ENCODE results near the gene RAB8A.
"Not testable (repeated sequence)": the region's sequence is repeated elsewhere in the genome, so short reads cannot be mapped to it uniquely, and the experiment has no call there.

Gene RAB8A

GRCh38 chr19:16112778-16113177 lies 1.1 kb downstream of the RAB8A start:
- DNase-seq (ENCODE audit: low spot score), result peak; percentile 12

DNA sequence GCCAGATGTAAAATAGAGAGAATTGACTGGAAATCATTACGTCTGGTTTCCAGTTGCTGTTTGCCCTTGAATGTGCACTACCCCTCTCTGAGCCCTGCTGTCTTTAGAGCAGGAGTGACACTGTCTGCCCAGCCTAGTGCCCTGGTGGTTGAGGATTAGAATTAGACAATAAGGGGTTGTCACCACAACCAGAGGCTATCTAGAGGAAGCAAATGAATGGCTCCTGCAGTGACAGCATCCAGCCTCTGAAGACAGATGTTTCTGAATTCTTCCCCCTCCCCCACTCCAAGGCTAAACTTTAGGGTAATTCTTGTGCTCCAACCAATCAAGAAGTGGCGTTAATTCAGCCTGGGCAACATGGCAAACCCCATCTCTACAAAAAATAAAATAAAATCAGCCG lies 2.0 kb downstream of the RAB8A start:
- no peak for DNase-seq (ENCODE audit: low spot score)

- DNase-seq (ENCODE audit: low spot score), result no peak
Observed at GRCh38 chr19:16115301-16116039, 3.8 kb downstream of the RAB8A start.

GRCh38 chr19:16116067-16116466 lies 4.4 kb downstream of the RAB8A start:
- DNase-seq (ENCODE audit: low spot score), result no peak

GRCh38 chr19:16117594-16118033 lies 5.9 kb downstream of the RAB8A start:
- DNase-seq (ENCODE audit: low spot score), result no peak

DNA sequence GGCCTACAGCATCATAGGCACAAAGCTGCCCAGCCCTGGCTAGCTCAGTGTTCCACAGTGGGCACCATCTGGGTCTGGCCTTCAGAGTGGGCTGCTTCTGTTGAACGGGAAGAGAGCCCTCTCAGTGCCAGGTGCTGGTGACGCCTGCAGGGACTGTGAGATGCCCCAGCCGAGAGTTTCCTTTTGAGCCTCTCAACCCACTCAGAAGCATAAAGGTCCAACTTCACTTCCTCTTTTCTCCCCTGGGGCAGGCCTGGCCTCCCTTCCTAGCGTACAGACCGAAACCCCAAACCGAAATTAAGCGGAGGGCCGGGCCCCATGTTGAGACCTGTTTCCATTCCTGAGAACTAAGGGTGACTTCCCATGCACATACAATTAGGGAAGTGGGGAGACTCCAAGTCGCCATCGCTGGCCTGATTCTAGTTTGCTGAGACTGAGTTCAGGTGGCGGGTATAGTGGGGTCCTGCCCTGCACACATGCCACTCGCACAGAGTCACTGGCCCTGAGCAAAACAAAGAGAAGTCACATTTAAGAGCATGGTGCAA lies 6.9 kb downstream of the RAB8A start:
- no peak for DNase-seq (ENCODE audit: low spot score)

DNA sequence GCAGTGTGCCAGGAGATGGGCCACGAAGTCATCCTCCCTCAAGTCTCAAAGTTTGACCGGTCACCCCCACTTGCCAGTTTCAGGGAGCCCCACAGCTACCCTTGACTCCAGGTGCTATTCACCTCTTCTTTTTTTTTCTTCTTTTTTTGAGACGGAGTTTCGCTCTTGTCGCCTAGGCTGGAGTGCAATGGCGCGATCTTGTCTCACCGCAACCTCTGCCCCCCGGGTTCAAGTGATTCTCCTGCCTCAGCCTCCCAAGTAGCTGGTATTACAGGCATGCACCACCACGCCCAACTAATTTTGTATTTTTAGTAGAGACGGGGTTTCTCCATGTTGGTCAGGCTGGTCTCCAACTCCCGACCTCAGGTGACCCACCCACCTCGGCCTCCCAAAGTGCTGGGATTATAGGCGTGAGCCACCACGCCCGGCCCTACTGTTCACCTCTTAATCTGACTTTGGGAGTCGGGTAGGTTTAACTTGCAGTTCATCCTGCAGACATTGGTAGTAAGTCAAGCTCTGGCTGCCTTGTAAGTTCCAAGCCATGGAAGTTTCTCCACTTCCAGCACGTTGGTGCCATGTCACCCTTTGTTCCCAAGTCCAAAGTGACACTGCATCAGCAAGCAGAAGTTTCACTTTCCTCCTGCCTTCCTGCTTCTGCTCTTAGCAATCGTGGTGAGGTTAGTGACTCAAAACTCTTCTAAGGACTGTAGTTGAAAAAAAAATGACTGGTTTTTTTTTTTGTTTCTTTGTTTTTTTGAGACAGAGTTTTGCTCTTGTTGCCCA lies 7.6 kb downstream of the RAB8A start:
- not testable (repeated sequence) for DNase-seq (ENCODE audit: low spot score)

- DNase-seq (ENCODE audit: low spot score), result no peak
Observed at GRCh38 chr19:16121141-16121540, 9.5 kb downstream of the RAB8A start.

GRCh38 chr19:16121967-16122366 lies 10.3 kb downstream of the RAB8A start:
- no peak for DNase-seq (ENCODE audit: low spot score)

DNA sequence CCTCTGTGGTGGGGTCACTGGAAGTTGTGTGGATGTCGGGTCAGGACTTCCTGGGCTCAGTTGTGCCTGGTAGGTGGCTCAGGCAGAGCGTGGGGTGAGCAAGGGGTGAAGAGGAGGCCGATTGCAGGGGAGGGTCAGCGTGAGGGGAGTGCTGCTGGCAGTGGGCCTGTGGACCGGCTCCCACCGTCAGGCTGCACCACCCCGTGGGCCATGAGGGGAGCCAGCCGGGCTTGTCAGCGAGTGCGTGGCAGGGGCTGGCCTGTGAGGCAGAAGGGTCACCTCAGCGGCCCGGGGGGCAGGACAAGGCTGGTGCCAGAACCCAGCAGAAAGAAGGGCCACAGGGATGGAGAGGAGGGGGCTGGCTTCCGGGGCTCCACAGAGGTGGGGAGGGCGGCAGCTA lies 13.3 kb downstream of the RAB8A start:
- no peak for DNase-seq (ENCODE audit: low spot score)

DNA sequence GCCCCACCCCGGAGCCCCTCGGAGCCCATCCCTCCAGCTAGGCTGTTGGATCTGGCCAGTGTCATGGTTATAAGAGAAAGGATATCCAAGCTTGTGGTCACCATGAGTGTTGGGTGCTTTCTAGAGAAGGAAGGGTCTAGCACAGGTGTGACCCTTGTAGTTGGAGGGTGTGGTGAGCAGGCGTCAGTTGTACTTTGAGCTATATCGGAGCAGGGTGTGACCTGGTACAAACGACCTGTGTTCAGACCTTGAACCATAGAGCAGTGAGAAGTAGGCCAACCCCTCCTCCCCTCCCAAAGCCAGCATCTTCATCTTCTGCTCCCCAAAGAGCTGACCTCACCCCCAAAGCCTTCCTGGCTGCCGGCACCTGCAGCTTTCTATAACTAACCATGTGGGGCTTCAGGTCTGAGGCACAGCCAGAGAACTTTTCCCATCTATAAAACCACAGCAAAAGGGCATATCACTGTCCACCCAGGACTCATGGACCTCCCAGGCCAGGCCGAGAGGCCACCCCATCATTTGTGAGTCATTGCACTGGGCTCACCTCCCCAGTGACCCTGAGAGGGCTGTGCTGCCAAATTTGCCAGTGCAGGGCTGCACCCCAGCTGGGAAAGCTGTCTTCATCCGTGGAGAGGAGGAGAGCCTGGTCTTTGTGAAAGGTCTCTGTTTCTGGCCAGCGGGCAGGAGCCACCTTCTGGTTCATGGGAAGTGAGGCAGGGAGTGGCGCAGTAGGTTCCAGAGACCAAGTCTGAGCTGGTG lies 14.2 kb downstream of the RAB8A start:
- no peak for DNase-seq (ENCODE audit: low spot score)

- DNase-seq (ENCODE audit: low spot score), result no peak
Observed at GRCh38 chr19:16127080-16127479, 15.4 kb downstream of the RAB8A start.

- DNase-seq (ENCODE audit: low spot score), result no peak
Observed at GRCh38 chr19:16127776-16128371, 16.2 kb downstream of the RAB8A start.

GRCh38 chr19:16131648-16132047 lies 20.0 kb downstream of the RAB8A start:
- DNase-seq (ENCODE audit: low spot score), result no peak

GRCh38 chr19:16133818-16134217 lies 22.1 kb downstream of the RAB8A start:
- DNase-seq (ENCODE audit: low spot score), result no peak

- no peak for DNase-seq (ENCODE audit: low spot score)
Observed at GRCh38 chr19:16134510-16134909, 22.8 kb downstream of the RAB8A start.

- DNase-seq (ENCODE audit: low spot score), result no peak
Observed at GRCh38 chr19:16135430-16136127, 23.9 kb downstream of the RAB8A start.

DNA sequence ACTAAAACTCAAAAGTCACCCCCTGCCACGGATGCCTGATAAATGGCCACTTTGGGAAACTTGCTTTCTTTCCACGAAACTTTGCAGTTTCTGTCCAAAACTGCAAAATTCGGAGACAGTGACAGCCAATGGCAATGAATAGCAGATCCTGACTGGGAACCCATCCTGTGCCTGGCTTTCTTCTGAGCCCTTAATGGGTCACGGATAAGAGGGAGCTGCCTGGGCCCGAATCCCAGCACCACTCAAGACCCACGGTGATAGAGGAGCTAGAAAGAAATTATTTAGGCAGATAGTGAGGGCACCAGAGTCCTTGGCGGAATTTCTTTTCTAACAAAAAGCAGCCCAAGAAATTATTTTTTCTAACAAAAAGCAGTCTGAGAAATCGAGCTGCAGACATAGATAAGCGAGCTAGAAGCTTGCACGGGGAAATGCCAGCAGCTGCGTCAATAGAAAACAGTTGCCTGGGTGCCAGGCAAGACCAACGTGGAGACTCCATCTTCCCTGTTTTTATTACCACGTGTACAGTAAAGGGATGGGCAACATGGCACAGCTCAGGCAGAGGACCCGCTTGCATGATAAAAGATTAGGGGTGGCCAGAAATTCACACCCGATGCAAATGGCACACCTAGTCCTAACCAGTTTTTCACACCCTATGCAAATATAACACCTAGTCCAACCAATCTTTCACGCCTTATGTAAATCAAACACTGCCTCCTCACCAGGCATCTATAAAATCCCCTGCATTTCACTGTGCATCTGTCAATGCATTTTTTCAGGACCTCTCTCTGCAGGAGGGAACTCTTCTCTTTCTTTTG lies 24.7 kb downstream of the RAB8A start:
- no peak for DNase-seq (ENCODE audit: low spot score)

GRCh38 chr19:16139752-16140151 lies 28.1 kb downstream of the RAB8A start:
- DNase-seq (ENCODE audit: low spot score), result no peak

- no peak for DNase-seq (ENCODE audit: low spot score)
Observed at GRCh38 chr19:16141043-16141442, 29.4 kb downstream of the RAB8A start.
